HFF-Myc (cell line): Measurements from ENCODE around the gene PSMD12.
"Not testable (repeated sequence)": the region's sequence is repeated elsewhere in the genome, so short reads cannot be mapped to it uniquely, and the experiment has no call there.

Experiments
- DNase-seq: peaks from one replicate; pipeline ENCODE4 v3.0.0-alpha.2; 2011; ENCODE audit warnings: low read depth; ENCODE audit errors: extremely low read depth
- H3K4me3 ChIP-seq: replicated peaks from 2 replicates; pipeline ENCODE4 v1.5.1; 2011; ENCODE audit warnings: low read depth, mild to moderate bottlenecking, control low read depth, low read length
- TF ChIP-seq, protein P1 (sequence below): IDR thresholded peaks from 2 replicates; pipeline ENCODE4 v1.5.1; 2012; ENCODE audit warnings: mild to moderate bottlenecking, low read depth, low read length, control low read depth; ENCODE audit errors: missing control alignments

PSMD12 gene

DNA sequence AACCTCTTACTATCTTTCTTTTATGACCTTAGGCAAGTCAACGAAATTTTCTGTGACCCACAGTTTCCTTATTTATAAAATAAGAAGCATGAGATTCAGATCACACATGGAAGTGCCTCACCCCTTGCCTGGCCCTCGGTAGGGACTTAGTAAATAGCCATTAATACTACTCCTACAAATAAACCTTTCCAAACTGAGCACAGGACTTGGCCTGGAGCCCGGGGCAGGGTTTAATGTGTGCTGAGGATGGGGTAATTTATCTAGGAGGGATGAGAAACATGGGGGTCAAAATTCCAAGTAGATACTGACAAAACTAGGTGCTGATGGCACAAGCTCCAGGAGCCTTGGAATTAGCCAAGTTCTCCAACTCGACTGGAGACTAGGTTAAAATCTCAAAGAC lies 45.7 kb upstream of the PSMD12 start:
- no peak overlapping the region for H3K4me3 ChIP-seq
- DNase-seq: no peak
- TF ChIP-seq, protein P1, sequence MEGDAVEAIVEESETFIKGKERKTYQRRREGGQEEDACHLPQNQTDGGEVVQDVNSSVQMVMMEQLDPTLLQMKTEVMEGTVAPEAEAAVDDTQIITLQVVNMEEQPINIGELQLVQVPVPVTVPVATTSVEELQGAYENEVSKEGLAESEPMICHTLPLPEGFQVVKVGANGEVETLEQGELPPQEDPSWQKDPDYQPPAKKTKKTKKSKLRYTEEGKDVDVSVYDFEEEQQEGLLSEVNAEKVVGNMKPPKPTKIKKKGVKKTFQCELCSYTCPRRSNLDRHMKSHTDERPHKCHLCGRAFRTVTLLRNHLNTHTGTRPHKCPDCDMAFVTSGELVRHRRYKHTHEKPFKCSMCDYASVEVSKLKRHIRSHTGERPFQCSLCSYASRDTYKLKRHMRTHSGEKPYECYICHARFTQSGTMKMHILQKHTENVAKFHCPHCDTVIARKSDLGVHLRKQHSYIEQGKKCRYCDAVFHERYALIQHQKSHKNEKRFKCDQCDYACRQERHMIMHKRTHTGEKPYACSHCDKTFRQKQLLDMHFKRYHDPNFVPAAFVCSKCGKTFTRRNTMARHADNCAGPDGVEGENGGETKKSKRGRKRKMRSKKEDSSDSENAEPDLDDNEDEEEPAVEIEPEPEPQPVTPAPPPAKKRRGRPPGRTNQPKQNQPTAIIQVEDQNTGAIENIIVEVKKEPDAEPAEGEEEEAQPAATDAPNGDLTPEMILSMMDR: no peak

DNA sequence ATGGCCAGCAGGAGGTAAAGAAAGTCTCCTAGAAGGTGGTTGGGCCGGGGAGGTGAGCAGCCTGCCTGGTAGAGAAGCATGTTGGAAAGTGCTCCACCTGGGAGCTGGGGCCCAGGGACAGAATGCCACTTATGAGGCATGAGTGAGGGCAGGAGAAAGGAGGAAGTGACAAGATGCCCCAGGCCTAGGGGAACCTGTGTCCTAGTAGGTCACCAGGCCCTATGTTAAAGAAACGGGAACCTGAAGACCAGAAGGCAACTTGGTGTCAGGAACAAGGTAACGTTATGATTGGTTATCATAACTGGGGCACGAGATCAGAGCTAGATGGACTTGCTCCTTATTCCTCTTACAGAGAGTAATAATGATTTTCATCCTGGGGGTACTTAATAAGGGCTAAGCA lies 45.0 kb upstream of the PSMD12 start:
- TF ChIP-seq, protein P1: no peak
- H3K4me3 ChIP-seq: no peak overlapping the region
- no peak for DNase-seq

DNA sequence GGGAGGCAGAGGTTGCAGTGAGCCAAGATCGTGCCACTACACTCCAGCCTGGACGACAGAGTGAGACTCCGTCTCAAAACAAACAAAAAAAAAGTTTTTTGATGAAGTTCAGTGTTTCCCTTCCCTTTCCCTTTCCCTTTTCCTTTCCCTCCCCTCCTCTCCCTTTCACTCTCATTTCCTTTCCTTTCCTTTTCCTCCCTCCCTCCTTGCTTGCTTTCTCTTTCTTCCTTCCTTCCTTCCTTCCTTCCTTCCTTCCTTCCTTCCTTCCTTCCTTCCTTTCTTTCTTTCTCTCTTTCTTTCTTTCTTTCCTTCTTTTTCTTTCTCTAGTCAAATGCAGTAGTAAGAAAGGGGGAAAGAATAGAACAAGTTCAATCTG lies 42.1 kb upstream of the PSMD12 start:
- not testable (repeated sequence) for H3K4me3 ChIP-seq

DNA sequence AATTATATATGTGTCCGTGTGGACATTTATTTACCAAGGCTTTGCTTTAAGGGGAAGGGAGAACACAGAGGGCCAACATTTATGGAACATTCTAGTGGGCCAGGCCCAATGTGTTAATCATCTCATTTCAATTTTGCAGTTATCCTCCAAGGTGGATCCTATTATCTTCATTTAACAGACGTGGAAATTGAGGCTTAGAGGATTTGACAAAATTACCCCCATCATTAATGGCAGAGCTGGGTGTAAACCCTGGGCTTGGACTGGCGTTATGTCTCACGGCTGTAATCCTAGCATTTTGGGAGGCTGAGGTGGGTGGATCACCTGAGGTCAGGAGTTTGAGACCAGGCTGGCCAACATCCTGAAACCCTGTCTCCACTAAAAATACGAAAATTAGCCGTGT lies 37.1 kb upstream of the PSMD12 start:
- no peak for DNase-seq
- H3K4me3 ChIP-seq: no peak overlapping the region
- TF ChIP-seq, protein P1: no peak

More for the DNA sequence above, 42.1 kb upstream of the PSMD12 start:
- not testable (repeated sequence) for DNase-seq

DNA sequence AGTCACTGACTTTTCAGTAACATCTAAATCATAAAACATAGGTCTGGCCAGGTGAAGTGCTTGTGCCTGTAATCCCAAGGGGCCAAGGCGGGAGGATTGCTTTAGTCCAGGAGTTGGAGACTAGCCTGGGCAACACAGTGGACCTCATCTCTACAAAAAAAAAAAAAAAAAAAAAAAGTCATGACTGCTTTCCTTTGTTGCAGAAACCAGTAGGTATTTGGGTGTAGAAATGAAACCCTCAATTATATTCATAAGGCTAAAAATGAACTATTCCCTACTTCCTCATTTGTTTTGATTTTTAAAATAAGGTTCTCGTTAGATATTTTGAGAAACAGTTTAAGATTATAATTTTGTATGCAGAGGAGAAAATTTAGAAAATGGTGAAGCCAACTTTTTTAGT lies 36.7 kb upstream of the PSMD12 start:
- no peak overlapping the region for H3K4me3 ChIP-seq
- DNase-seq: no peak
- TF ChIP-seq, protein P1: no peak

DNA sequence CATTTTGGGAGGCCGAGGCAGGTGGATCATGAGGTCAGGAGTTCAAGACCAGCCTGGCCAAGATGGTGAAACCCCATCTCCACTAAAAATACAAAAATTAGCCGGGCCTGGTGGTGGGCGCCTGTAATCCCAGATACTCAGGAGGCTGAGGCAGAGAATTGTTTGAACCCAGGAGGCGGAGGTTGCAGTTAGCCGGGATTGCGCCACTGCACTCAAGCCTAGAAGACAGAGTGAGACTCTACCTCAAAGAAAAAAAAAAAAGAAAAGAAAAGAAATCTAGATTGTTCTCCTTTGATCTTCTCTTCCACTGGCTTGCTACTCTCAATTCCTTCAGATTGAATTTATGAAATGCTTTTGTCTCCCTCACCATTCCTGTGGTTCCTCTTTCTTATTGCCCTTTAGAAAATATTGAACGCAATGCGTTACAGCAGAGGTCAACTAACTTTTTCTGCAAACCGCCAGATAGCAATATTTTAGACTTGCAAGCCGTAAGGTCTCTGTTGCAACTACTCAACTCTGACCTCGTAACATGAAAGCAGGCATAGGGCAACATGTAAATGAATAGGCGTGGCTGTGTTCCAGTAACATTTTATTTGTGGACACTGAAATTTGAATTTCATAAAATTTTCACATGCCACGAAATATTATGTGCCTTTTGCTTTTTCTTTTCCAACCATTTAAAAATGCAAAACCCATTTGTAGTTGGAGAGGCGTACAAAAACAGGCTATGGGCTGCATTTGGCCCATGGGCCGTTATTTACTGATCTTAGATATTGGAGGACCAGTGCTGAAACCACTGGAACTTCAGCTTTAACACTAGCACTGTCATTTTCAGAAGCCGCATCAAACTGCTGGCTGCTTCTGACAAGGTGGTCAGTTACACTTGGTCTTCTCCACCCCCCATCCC lies 35.5 kb upstream of the PSMD12 start:
- no peak overlapping the region for H3K4me3 ChIP-seq
- DNase-seq: no peak
- TF ChIP-seq, protein P1: no peak

DNA sequence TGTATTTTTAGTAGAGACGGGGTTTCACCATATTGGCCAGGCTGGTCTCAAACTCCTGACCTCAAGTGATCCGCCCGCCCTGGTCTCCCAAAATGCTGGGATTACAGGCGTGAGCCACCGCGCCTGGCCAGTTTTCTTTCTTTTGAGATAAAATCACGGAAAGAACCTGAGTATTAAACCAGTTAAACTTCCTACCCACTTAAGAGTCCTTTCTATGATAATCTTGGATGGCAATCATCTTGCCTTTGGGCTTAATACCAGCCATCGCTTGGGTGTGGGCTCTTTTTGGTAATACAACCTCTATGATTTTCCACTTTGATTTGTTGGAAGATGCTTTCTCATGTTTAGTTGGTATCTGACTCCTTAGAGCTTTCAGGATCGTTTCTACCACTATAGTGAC lies 34.7 kb upstream of the PSMD12 start:
- DNase-seq: no peak
- no peak overlapping the region for H3K4me3 ChIP-seq
- TF ChIP-seq, protein P1: no peak
